Measurements from ENCODE around the gene TMEM30A.

The TMEM30A gene

GRCh38 chr6:75291331-75291730, 6.7 kb upstream of the TMEM30A start:
- no peak for DNase-seq

GRCh38 chr6:75290136-75290945, 5.7 kb upstream of the TMEM30A start:
- DNase-seq, result no peak

GRCh38 chr6:75288023-75288422, 3.4 kb upstream of the TMEM30A start:
- DNase-seq, result no peak

- DNase-seq, result no peak
Measured at GRCh38 chr6:75287424-75287823, 2.8 kb upstream of the TMEM30A start.

GRCh38 chr6:75286955-75287354, 2.4 kb upstream of the TMEM30A start:
- no peak for DNase-seq

DNA sequence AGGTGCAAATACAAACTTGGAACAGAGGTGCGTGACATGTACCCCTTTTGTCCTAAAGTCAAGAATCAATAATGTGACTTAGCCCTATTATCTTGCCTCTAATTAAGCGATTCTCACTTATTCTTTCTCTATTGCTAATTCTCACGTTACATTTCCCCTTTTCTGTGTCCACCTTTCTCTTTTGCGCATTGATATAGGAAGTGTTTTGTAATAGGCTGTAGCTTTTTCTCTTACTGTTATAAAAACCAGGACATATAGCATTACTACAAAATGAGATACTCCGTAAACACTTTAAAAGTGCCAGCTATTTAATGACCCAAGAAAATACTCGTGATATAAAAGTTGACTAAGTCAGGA, 669 bp upstream of the TMEM30A start:
- no peak for DNase-seq

DNA sequence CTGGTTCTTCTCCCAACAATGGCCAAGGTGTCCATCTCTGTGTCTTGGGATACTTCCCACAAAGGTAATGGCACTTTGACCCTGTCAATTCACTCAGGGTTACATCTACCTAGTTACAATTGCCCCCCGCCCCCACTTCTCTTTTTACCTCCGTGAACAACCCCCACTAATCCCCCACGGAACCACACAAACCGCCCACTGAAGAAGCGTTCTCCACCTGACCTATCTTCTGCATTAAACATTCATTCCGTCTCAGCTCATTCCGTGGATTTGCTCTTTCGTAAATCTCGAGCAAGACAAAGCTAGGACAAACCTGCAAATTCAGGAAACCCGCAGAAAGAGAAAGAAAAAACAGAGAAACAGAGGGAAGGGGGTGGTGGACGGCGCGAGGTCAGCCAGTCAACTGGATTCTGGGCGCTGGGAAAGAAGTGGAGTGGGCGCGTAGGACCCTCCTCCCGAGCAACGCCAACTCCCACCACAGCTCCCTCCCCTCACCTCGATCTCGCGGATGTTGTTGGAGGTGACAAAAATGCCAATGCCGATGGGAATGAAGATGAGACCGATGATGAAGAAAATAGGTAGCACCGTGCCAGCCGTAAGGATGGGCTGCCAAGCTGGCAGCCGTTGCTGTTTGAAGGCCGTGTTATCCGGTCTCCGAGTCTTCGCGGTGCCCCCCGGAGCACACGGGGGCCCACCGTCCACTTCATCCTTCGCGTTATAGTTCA, 523 bp downstream of the TMEM30A start:
- peak; percentile 28 for DNase-seq

- DNase-seq, result no peak
Measured at GRCh38 chr6:75282706-75283105, 1.9 kb downstream of the TMEM30A start.

DNA sequence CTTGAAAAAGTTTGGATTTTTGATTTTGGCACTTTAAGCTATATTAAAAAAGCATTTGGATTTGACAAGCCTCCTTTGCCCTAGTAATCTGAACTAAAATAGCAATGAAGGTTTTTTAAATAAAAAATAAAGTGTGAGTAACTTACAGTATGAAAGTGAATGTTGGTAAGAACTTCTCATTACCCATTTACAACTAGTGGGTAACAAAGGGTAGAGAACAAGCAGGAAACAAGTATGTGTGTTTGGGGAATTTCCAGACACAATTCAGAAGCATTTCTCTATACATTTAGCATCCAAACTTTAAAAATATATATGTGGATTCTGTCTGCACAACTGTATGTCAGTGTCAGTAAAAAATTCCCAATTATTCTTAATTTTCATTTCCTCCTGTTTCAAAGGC, 2.9 kb downstream of the TMEM30A start:
- DNase-seq, result no peak

GRCh38 chr6:75280131-75280855, 4.3 kb downstream of the TMEM30A start:
- no peak for DNase-seq

DNA sequence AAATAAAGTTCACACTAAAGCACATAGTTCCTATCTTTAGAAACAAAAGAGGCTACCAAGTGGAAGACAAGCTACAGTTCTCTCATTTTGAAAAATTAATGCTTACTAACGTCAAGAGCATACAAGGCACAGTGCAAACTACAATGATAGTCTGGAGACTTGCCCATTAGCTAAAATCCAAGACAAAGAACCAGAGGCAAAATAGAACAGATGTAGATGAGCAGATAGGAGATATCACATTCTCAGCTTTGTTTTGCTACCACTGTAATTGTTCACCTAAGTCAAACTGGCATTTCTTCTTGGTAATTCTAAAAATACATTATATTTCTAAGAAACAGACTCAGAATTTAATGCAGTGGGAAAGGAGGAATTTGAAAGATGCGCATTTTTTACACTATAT, 5.2 kb downstream of the TMEM30A start:
- no peak for DNase-seq

DNA sequence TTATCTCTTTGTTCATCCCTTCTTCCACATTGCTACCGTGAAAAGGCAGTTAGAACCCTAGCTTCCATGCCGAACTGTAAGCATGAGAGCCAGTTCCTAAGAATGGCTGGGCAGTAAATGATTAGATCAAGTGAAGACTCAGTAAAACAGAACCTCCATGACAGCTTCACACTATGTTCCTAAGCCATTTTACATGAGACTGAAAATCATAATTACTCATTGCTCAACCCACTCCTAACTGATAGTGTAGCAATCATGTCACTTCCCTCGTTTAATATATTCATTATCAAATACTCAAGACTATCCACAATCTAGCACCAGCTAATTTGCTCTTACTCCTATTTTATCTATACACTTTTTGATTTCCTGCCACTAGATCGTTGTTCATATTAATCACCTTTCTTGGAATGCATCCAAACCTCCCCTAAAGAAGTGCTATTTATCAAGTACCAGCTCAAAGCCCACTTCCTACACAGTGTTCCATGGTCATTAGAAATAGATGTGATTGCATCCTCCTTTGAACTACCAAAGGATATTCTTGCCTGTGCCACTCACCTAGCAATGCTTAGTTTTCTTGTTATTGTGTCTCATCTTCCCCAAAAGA, 6.0 kb downstream of the TMEM30A start:
- DNase-seq, result no peak

- DNase-seq, result no peak
Measured at GRCh38 chr6:75275067-75275466, 9.5 kb downstream of the TMEM30A start.

DNA sequence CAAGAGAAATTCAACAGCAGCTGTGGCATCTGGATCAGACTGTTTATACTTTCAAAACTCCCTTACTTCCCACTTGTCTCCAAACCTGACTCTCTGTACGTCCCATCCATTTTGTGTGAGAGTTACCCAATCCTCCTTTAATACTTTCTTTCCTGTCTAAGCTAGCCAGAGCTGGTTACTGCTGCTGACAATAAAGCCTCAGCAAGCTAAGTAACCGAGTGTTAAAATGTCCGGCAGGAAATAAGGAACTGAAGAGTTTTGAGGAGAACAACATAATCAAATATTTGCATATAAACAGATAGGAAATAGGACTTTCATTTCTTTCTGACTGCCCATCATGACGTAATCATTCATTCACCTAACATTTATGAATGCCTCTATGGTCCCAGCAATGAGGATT, 11.6 kb downstream of the TMEM30A start:
- DNase-seq, result no peak

GRCh38 chr6:75272145-75272840, 12.3 kb downstream of the TMEM30A start:
- no peak for DNase-seq

- no peak for DNase-seq
Measured at GRCh38 chr6:75268988-75269354, 15.6 kb downstream of the TMEM30A start.

GRCh38 chr6:75268121-75268987, 16.2 kb downstream of the TMEM30A start:
- no peak for DNase-seq

DNA sequence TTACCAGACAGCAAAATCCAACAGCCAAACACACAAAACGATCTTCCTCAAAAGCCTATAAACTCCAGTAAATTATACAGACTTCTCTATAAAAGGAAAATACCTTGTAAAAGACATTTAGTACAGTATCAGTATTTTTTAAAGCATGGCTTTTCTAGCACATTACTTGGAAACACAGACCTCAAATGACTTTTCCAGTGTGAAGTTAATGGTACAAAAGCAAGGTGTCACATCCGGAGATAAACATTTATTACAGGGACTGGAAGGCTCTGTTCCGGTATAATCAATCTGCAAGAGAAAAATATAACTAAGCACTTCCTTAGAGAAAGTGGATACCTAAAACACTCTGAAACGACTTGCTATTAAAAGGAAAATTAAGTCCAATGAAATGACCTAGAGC, 17.1 kb downstream of the TMEM30A start:
- no peak for DNase-seq

GRCh38 chr6:75266716-75267291, 17.8 kb downstream of the TMEM30A start:
- DNase-seq, result peak; percentile 5

DNA sequence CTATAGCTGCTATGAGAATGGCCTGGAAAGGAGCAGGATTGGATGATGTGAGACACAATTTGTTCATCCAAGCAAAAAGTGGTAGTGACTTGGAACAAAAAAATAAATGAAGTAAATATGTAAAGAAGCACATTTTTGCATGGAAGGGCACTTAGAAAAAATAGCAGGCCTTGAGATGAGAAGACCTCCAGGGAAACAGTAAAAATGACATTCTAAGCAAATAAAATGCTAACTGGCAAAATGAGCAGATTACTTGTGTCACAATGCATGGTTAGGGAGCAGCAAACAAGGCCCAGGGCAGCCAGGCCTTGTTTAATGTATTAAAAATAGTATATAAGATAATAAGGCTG, 21.2 kb downstream of the TMEM30A start:
- DNase-seq, result no peak

DNA sequence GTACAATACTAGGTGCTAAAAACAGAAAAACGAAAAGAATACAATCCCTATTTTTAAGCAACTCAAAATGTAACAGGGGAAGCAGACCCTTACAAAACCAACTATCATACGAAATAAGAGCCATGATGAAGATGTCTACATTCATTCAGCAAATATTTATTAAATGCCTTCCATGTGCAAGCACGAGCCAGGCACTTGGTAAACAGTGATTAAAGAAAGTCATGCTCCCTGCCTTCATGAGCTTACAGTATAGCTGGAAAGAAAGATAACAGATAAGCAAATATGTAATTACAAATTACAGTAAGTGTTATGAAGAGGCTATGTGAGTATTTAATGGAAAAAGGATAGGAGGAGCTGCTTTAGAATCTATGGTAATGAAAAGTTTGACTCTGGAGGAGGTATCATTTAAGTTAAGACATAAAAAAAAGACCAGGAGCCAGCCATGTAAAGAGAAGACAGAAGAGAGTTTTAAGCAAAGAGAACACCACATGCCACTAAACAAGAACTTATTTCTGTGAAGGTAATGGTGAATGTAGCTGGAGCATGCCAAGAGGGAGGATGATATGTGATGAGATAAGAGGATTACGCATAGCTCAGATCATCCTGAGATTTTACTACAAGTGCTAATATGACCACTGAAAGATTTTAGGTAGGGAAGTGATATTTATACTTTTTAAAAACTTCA, 21.7 kb downstream of the TMEM30A start:
- DNase-seq, result no peak
